K562 (cell line): ENCODE measurements around the gene RAB31. TPM values are rescaled to one million over a fixed set of nuclear protein-coding genes. Genes with fewer than 3 reads are reported as not detected.

Experiments used
- CBX5 ChIP-seq: IDR thresholded peaks from 2 replicates; pipeline ENCODE4 v1.6.1; 2014; ENCODE audit warnings: low read depth, borderline replicate concordance
- ELF4 ChIP-seq: fragments of 450-650 bp; formaldehyde crosslinking; IDR thresholded peaks from 2 replicates; pipeline ENCODE4 v1.4.0; 2022; ENCODE audit warnings: missing genetic modification characterization
- FOXJ3 ChIP-seq: sonication (generic); formaldehyde crosslinking; IDR thresholded peaks from 2 replicates; pipeline ENCODE4 v1.4.0; 2020; ENCODE audit warnings: mild to moderate bottlenecking, missing genetic modification reagents
- GATAD2B ChIP-seq: fragments of 450-650 bp; IDR thresholded peaks from 2 replicates; pipeline ENCODE4 v1.6.1; 2017; ENCODE audit warnings: mild to moderate bottlenecking, borderline replicate concordance
- ILK ChIP-seq: fragments of 450-650 bp; IDR thresholded peaks from 2 replicates; pipeline ENCODE4 v1.6.1; 2016; ENCODE audit warnings: missing genetic modification characterization, low read depth, mild to moderate bottlenecking, missing compliant biosample characterization, moderate library complexity, borderline replicate concordance
- NFATC3 ChIP-seq: fragments of 450-650 bp; IDR thresholded peaks from 2 replicates; pipeline ENCODE4 v1.6.1; 2017; ENCODE audit warnings: mild to moderate bottlenecking
- PML ChIP-seq: IDR thresholded peaks from 2 replicates; pipeline ENCODE4 v1.6.1; 2012; ENCODE audit warnings: low read length, inconsistent platforms
- POLR2A ChIP-seq: fragments of 450-650 bp; conservative IDR thresholded peaks from 2 replicates; pipeline ENCODE4 v1.6.1; 2016
- PURB ChIP-seq: sonication (generic); formaldehyde crosslinking; IDR thresholded peaks from 2 replicates; pipeline ENCODE4 v1.9.0; 2021; ENCODE audit warnings: low read depth, mild to moderate bottlenecking, missing genetic modification reagents
- SPI1 ChIP-seq: IDR thresholded peaks from 2 replicates; pipeline ENCODE4 v1.6.1; 2011; ENCODE audit warnings: low read depth, low read length, control low read depth, borderline replicate concordance
- TSC22D4 ChIP-seq: fragments of 450-650 bp; IDR thresholded peaks from 2 replicates; pipeline ENCODE4 v1.6.1; 2016; ENCODE audit warnings: missing genetic modification characterization, missing biosample characterization, control low read depth
- ZNF445 ChIP-seq: fragments of 250-450 bp; sonication (Bioruptor Pico); IDR thresholded peaks from 2 replicates; pipeline ENCODE4 v1.4.0; 2020; ENCODE audit warnings: low read depth, mild to moderate bottlenecking, moderate library complexity
- ZNF644 ChIP-seq: fragments of 200-800 bp; sonication (Bioruptor generic); IDR thresholded peaks from 2 replicates; pipeline ENCODE4 v1.6.1; 2016; ENCODE audit warnings: low read depth, missing genetic modification characterization, missing compliant biosample characterization
- ZNF785 ChIP-seq: fragments of 250-450 bp; sonication (Bioruptor Pico); IDR thresholded peaks from 2 replicates; pipeline ENCODE4 v1.4.0; 2020; ENCODE audit warnings: mild to moderate bottlenecking
- polyA plus RNA-seq, 8 experiments: library from polyadenylated mRNA; depleted of rRNA in 4 of 8; stranded (reverse) in 5 of 8; unstranded in 3 of 8; fragments of >200 nt; fragmentation: Nextera tagmentation in 2 of 8; fragmentation: Illumina TruSeq in 1 of 8; extraction: Ambion mirVana in 2 of 8; extraction: Trizol in 1 of 8; gene quantifications; 2 replicates each; pipeline versions ENCODE4 v1.2.1 to v1.2.3, GENCODE V29; 2011 to 2014; ENCODE audit warnings: inconsistent platforms in 1 of 8, missing spikeins in 1 of 8
- total RNA-seq, 7 experiments: library from RNA; depleted of rRNA in 6 of 7; stranded (reverse); fragments of >200 nt in 6 of 7; fragmentation: Illumina TruSeq in 2 of 7; extraction: Trizol in 2 of 7; gene quantifications; 2 replicates each; pipeline versions ENCODE4 v1.2.1 to v1.2.3, GENCODE V29; 2011 to 2021; ENCODE audit warnings: low replicate concordance in 1 of 7
- TF ChIP-seq, protein P1 (sequence below): fragments of 450-650 bp; IDR thresholded peaks from one replicate; pipeline ENCODE4 v1.6.1; 2018; ENCODE audit warnings: mild to moderate bottlenecking, moderate library complexity; ENCODE audit not compliant: partially characterized antibody
- TF ChIP-seq, protein P2 (sequence below): fragments of 450-650 bp; IDR thresholded peaks from 2 replicates; pipeline ENCODE4 v1.6.1; 2016; ENCODE audit warnings: borderline replicate concordance
- TF ChIP-seq, protein P3 (sequence below): fragments of 250-450 bp; sonication (Bioruptor Pico); IDR thresholded peaks from 2 replicates; pipeline ENCODE4 v1.4.0; 2020; ENCODE audit warnings: mild to moderate bottlenecking, moderate library complexity

RAB31 gene
- total and polyA plus RNA-seq, 9 of the 15 experiments (the other 6 are each of a cell fraction or from before 2014, with no cell fraction given): 20.7 to 70.4 (median 41.3) TPM

DNA sequence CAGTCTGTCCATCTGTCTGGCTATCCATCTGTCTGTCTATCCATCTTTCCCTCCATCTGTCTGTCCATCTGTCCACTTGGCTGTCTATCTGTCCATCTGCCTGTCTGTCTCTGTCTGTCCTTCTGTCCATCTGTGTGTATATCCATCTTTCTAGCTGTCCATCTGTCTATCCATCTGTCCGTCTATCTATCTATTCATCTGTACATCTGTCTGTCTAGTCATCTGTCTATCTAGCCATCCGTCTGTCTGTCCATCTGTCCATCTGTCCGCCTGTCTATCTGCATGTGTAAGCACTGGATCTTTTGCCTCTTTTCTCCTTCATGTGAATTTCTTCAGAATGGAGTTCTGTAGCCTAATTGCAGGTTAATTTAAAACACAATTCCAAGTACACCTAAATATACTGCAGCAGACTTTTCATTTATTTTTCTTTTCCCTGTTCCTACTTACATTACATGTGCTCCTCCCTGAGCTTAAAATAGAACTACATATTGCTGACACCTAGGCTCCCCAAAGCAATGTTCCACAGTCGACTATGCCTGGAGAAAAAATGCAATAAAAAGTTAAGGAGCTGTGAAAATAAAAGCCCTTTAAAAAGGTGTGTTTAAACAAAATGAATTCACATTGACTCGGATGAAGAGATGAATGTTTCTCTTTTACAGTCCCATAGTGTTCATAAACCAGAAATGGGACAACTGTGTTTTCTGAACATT, 140.2 kb downstream of the RAB31 start (continued):
- TF ChIP-seq CBX5 (no peak), POLR2A (no peak), PURB (CRISPR knock-in tag) (no peak), ZNF644 (tag) (no peak), ILK (tag) (no peak), ZNF445 (CRISPR knock-in tag) (no peak), FOXJ3 (no peak), NFATC3 (0 out of 2 replicates have a peak, but pooled peaks have one; percentile 58), ZNF785 (CRISPR knock-in tag) (no peak), ELF4 (CRISPR knock-in tag) (0 out of 2 replicates have a peak, but pooled peaks have one; percentile 27), GATAD2B (no peak; the same call in 1 of the 2 replicates), TSC22D4 (tag) (no peak), SPI1 (no peak), PML (peak; percentile 76)
- TF ChIP-seq, protein P1, sequence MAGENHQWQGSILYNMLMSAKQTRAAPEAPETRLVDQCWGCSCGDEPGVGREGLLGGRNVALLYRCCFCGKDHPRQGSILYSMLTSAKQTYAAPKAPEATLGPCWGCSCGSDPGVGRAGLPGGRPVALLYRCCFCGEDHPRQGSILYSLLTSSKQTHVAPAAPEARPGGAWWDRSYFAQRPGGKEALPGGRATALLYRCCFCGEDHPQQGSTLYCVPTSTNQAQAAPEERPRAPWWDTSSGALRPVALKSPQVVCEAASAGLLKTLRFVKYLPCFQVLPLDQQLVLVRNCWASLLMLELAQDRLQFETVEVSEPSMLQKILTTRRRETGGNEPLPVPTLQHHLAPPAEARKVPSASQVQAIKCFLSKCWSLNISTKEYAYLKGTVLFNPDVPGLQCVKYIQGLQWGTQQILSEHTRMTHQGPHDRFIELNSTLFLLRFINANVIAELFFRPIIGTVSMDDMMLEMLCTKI: no peak
- TF ChIP-seq, protein P2, sequence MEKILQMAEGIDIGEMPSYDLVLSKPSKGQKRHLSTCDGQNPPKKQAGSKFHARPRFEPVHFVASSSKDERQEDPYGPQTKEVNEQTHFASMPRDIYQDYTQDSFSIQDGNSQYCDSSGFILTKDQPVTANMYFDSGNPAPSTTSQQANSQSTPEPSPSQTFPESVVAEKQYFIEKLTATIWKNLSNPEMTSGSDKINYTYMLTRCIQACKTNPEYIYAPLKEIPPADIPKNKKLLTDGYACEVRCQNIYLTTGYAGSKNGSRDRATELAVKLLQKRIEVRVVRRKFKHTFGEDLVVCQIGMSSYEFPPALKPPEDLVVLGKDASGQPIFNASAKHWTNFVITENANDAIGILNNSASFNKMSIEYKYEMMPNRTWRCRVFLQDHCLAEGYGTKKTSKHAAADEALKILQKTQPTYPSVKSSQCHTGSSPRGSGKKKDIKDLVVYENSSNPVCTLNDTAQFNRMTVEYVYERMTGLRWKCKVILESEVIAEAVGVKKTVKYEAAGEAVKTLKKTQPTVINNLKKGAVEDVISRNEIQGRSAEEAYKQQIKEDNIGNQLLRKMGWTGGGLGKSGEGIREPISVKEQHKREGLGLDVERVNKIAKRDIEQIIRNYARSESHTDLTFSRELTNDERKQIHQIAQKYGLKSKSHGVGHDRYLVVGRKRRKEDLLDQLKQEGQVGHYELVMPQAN: peak; percentile 48; the same call in 1 of the 2 replicates
- TF ChIP-seq, protein P3, sequence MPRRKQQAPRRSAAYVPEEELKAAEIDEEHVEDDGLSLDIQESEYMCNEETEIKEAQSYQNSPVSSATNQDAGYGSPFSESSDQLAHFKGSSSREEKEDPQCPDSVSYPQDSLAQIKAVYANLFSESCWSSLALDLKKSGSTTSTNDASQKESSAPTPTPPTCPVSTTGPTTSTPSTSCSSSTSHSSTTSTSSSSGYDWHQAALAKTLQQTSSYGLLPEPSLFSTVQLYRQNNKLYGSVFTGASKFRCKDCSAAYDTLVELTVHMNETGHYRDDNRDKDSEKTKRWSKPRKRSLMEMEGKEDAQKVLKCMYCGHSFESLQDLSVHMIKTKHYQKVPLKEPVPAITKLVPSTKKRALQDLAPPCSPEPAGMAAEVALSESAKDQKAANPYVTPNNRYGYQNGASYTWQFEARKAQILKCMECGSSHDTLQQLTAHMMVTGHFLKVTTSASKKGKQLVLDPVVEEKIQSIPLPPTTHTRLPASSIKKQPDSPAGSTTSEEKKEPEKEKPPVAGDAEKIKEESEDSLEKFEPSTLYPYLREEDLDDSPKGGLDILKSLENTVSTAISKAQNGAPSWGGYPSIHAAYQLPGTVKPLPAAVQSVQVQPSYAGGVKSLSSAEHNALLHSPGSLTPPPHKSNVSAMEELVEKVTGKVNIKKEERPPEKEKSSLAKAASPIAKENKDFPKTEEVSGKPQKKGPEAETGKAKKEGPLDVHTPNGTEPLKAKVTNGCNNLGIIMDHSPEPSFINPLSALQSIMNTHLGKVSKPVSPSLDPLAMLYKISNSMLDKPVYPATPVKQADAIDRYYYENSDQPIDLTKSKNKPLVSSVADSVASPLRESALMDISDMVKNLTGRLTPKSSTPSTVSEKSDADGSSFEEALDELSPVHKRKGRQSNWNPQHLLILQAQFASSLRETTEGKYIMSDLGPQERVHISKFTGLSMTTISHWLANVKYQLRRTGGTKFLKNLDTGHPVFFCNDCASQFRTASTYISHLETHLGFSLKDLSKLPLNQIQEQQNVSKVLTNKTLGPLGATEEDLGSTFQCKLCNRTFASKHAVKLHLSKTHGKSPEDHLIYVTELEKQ (CRISPR knock-in tag): no peak
